H1 (cell line): ENCODE results near the gene CMTR1.

Experiments used
- CTCF ChIP-seq, 3 experiments: IDR thresholded peaks; 1 replicate in 2 of 3; 2 replicates in 1 of 3; pipeline versions ENCODE4 v1.5.1 to v1.6.1; 2011; ENCODE audit warnings: low read length in 3 of 3, mild to moderate bottlenecking in 3 of 3, inconsistent platforms in 2 of 3, low read depth in 1 of 3, moderate library complexity in 1 of 3; ENCODE audit not compliant: insufficient read depth in 1 of 3; ENCODE audit errors: control extremely low read depth in 1 of 3
- E2F6 ChIP-seq: IDR thresholded peaks from 2 replicates; pipeline ENCODE4 v1.6.1; 2012; ENCODE audit warnings: inconsistent platforms
- EP300 ChIP-seq, 2 experiments: IDR thresholded peaks; 1 replicate in 1 of 2; 2 replicates in 1 of 2; pipeline ENCODE4 v1.6.1; 2011 to 2012; ENCODE audit warnings: low read depth in 2 of 2, low read length in 2 of 2, mild to moderate bottlenecking in 2 of 2, borderline replicate concordance in 1 of 2, inconsistent platforms in 1 of 2, moderate library complexity in 1 of 2
- MAX ChIP-seq: IDR thresholded peaks from 2 replicates; pipeline ENCODE4 v1.6.1; 2012; ENCODE audit warnings: inconsistent platforms
- NRF1 ChIP-seq: IDR thresholded peaks from 2 replicates; pipeline ENCODE4 v1.6.1; 2011; ENCODE audit warnings: mild to moderate bottlenecking, low read depth, low read length, improper control_type of control experiment
- RBBP5 ChIP-seq: IDR thresholded peaks from 2 replicates; pipeline ENCODE4 v1.7.1; 2012; ENCODE audit warnings: low read depth, mild to moderate bottlenecking, inconsistent platforms, low read length, moderate library complexity, borderline replicate concordance
- SRF ChIP-seq: IDR thresholded peaks from 2 replicates; pipeline ENCODE4 v1.6.1; 2011; ENCODE audit warnings: mild to moderate bottlenecking, low read depth, low read length, moderate library complexity

- no peak for TF ChIP-seq CTCF (IDR thresholded peaks at IDR 0.05; ENCODE audit: control extremely low read depth in 1 of 3, insufficient read depth in 1 of 3, low read depth in 1 of 3, low read length in 3 of 3)
- no peak for TF ChIP-seq RBBP5
- TF ChIP-seq SRF: no peak
- TF ChIP-seq NRF1: no peak
- TF ChIP-seq MAX: no peak
- TF ChIP-seq EP300 (IDR thresholded peaks at IDR 0.05; ENCODE audit: borderline replicate concordance in 1 of 2, low read depth in 2 of 2, low read length in 2 of 2): no peak
- TF ChIP-seq E2F6: no peak
These were observed 48.0 kb downstream of the CMTR1 start for GRCh38 chr6:37480951-37481534.
